HEK293 (cell line): ENCODE measurements around the gene HM13.

Source experiments
- CTCF ChIA-PET: fragments of 350-600 bp; formaldehyde crosslinking; extraction: SDS; loops from one replicate; lab custom pipeline; 2021; ENCODE audit warnings: antibody characterized with exemption; lab: Yijun Ruan, JAX
- POLR2A ChIA-PET: fragments of 300-600 bp; formaldehyde crosslinking; extraction: SDS; loops from one replicate; lab custom pipeline; 2020; ENCODE audit warnings: antibody characterized with exemption, inconsistent platforms; lab: Yijun Ruan, JAX
- H3K27ac ChIP-seq: fragments of 200-500 bp; sonication (Bioruptor generic); 2 replicates; pipeline ENCODE4 v1.5.1; 2014; ENCODE audit warnings: low read depth, low read length, control low read depth, inconsistent platforms; ENCODE audit errors: extremely low read depth
- H3K36me3 ChIP-seq, 2 experiments: fragments of 200-500 bp in 1 of 2; sonication (Bioruptor generic) in 1 of 2; 1 replicate in 1 of 2; 2 replicates in 1 of 2; pipeline ENCODE4 v1.5.1; 2014 to 2017; ENCODE audit warnings: inconsistent platforms in 2 of 2, low read length in 2 of 2; ENCODE audit not compliant: control insufficient read depth in 2 of 2, insufficient read depth in 1 of 2
- H3K4me1 ChIP-seq: fragments of 200-500 bp; sonication (Bioruptor generic); 2 replicates; pipeline ENCODE4 v1.5.1; 2014; ENCODE audit warnings: mild to moderate bottlenecking, low read length, inconsistent platforms; ENCODE audit not compliant: control insufficient read depth, insufficient read depth
- H3K4me3 ChIP-seq: 2 replicates; pipeline ENCODE4 v1.5.1; 2011; ENCODE audit warnings: low read depth, mild to moderate bottlenecking, control low read depth, low read length, moderate library complexity
- H3K9me3 ChIP-seq: fragments of 200-500 bp; sonication (Bioruptor generic); 2 replicates; pipeline ENCODE4 v1.5.1; 2014; ENCODE audit warnings: low read depth, low read length, inconsistent platforms; ENCODE audit not compliant: control insufficient read depth, insufficient read depth
- EGR2 ChIP-seq: fragments of 450-650 bp; formaldehyde crosslinking; IDR thresholded peaks from 2 replicates; pipeline ENCODE4 v1.5.1; 2016; ENCODE audit warnings: low read depth, missing biosample characterization, missing genetic modification characterization
- REPIN1 ChIP-seq: fragments of 450-650 bp; formaldehyde crosslinking; IDR thresholded peaks from 2 replicates; pipeline ENCODE4 v1.5.1; 2017; ENCODE audit warnings: missing biosample characterization, missing genetic modification characterization, low read depth
- SETDB1 ChIP-seq: IDR thresholded peaks from one replicate; pipeline ENCODE4 v1.6.1; 2017; ENCODE audit warnings: mild to moderate bottlenecking, low read length, moderate library complexity, mixed read lengths; ENCODE audit not compliant: insufficient read length
- TRIM28 ChIP-seq: IDR thresholded peaks from 2 replicates; pipeline ENCODE4 v1.6.1; 2011; ENCODE audit warnings: low read length, control low read depth, borderline replicate concordance
- ZBTB44 ChIP-seq: fragments of 450-650 bp; IDR thresholded peaks from 2 replicates; pipeline ENCODE4 v1.5.1; 2018; ENCODE audit warnings: missing biosample characterization, mild to moderate bottlenecking, missing genetic modification characterization
- ZFHX2 ChIP-seq: fragments of 450-650 bp; formaldehyde crosslinking; conservative IDR thresholded peaks from 2 replicates; pipeline ENCODE4 v1.5.1; 2016; ENCODE audit warnings: missing biosample characterization, missing genetic modification characterization
- ZNF132 ChIP-seq: fragments of 450-650 bp; formaldehyde crosslinking; IDR thresholded peaks from 2 replicates; pipeline ENCODE4 v1.5.1; 2017; ENCODE audit warnings: missing biosample characterization, missing genetic modification characterization, borderline replicate concordance
- ZNF202 ChIP-seq: fragments of 450-650 bp; formaldehyde crosslinking; IDR thresholded peaks from 2 replicates; pipeline ENCODE4 v1.5.1; 2016; ENCODE audit warnings: missing biosample characterization, missing genetic modification characterization, borderline replicate concordance
- ZNF426 ChIP-seq: fragments of 450-650 bp; formaldehyde crosslinking; IDR thresholded peaks from 2 replicates; pipeline ENCODE4 v1.5.1; 2017; ENCODE audit warnings: missing biosample characterization, missing genetic modification characterization, mild to moderate bottlenecking, inconsistent platforms, moderate library complexity
- ZNF473 ChIP-seq: fragments of 450-650 bp; formaldehyde crosslinking; IDR thresholded peaks from 2 replicates; pipeline ENCODE4 v1.5.1; 2017; ENCODE audit warnings: missing biosample characterization, missing genetic modification characterization
- ZNF510 ChIP-seq: fragments of 450-650 bp; formaldehyde crosslinking; IDR thresholded peaks from 2 replicates; pipeline ENCODE4 v1.5.1; 2018; ENCODE audit warnings: mild to moderate bottlenecking, missing genetic modification characterization, missing biosample characterization; ENCODE audit not compliant: insufficient replicate concordance
- ZNF521 ChIP-seq: fragments of 450-650 bp; formaldehyde crosslinking; IDR thresholded peaks from 2 replicates; pipeline ENCODE4 v1.5.1; 2017; ENCODE audit warnings: missing biosample characterization, mild to moderate bottlenecking, missing genetic modification characterization
- ZNF548 ChIP-seq: fragments of 450-650 bp; formaldehyde crosslinking; IDR thresholded peaks from 2 replicates; pipeline ENCODE4 v1.5.1; 2016; ENCODE audit warnings: missing biosample characterization, missing genetic modification characterization
- ZNF596 ChIP-seq: fragments of 450-650 bp; IDR thresholded peaks from 2 replicates; pipeline ENCODE4 v1.5.0; 2018; ENCODE audit warnings: missing biosample characterization, mild to moderate bottlenecking, missing genetic modification characterization, moderate library complexity
- ZNF600 ChIP-seq: fragments of 450-650 bp; formaldehyde crosslinking; IDR thresholded peaks from 2 replicates; pipeline ENCODE4 v1.5.1; 2016; ENCODE audit warnings: missing biosample characterization, missing genetic modification characterization
- ZNF768 ChIP-seq: fragments of 450-650 bp; formaldehyde crosslinking; IDR thresholded peaks from 2 replicates; pipeline ENCODE4 v1.5.1; 2018; ENCODE audit warnings: missing biosample characterization, mild to moderate bottlenecking, missing genetic modification characterization
- ZSCAN16 ChIP-seq: fragments of 450-650 bp; formaldehyde crosslinking; IDR thresholded peaks from 2 replicates; pipeline ENCODE4 v1.5.1; 2016; ENCODE audit warnings: missing biosample characterization, missing genetic modification characterization

The HM13 gene

DNA sequence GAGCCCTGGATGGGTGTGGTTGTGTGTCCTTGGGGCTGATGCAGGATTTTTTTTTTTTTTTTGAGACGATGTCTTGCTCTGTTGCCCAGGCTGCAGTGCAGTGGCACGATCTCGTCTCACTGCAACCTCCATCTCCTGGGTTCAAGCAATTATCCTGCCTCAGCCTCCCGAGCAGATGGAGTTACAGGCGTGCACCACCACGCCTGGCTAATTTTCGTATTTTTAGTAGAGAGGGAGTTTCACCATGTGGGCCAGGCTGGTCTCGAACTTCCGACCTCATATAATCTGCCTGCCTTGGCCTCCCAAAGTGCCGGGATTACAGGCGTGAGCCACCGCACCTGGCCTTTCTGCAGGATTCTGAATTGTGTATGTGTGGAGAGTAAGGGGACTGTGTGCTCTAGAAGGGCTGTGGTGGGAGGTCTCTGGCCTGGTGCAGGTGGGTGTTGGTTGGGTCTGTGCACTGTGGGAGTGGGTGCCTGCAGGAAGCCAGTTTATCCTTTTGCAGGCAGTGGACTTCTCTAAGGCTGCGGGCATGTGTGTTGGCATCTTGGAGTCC is 79.8 kb downstream of the HM13 start (continued):
- TF ChIP-seq ZBTB44 (tag by site-specific recombination) (no peak), ZNF132 (tag by site-specific recombination) (no peak), ZNF473 (tag by site-specific recombination) (no peak), ZNF202 (tag by site-specific recombination) (no peak), ZNF426 (no peak)

GRCh38 chr20:31594558-31595379 is 80.5 kb downstream of the HM13 start:
- TF ChIP-seq EGR2 (tag by site-specific recombination), result peak; percentile 61
- peak; percentile 85 for TF ChIP-seq ZFHX2 (tag by site-specific recombination)
- peak; percentile 55; the same call in 1 of the 2 replicates for TF ChIP-seq ZNF600
- TF ChIP-seq ZNF548, result no peak
- H3K4me1 ChIP-seq, result no peaks in the 10 kb centered on the region
- H3K9me3 ChIP-seq, result no peaks in the 10 kb centered on the region
- ChIA-PET POLR2A (interaction anchor here (2.2 kb wide), 1 partner anchor 10 kb away, joined by 19 read pairs; the partner anchor contains the start of gene ID1), CTCF (interaction anchor here (1.6 to 1.7 kb wide), 2 partner anchors 18 to 26 kb away, joined by 4 to 10 read pairs; no protein-coding TSS in a partner anchor)
- no peak overlapping the region for H3K27ac ChIP-seq
- no peaks in the 10 kb centered on the region for H3K36me3 ChIP-seq
- H3K4me3 ChIP-seq, result no peak overlapping the region

DNA sequence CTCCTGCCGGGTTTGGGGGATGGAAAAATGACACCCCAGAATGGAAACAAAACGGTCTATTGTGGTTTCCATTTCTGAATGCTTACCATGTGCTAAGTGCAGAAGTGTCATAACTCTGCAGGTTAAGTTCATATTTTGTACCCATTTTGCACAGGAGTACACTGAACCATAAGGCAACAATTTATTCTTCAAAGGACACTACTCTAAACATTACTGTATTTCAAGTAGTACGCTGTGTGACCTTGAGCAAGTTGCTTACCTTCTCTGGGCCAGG is 81.1 kb downstream of the HM13 start:
- Histone ChIP-seq H3K4me3 (no peak overlapping the region), H3K4me1 (no peaks in the 10 kb centered on the region), H3K36me3 (no peaks in the 10 kb centered on the region), H3K9me3 (no peaks in the 10 kb centered on the region)
- POLR2A ChIA-PET, result interaction anchor here (2.2 kb wide), 1 partner anchor 9 kb away, joined by 19 read pairs; the partner anchor contains the start of gene ID1
- TF ChIP-seq ZNF510 (tag by site-specific recombination), result no peak
- no peak for TF ChIP-seq ZSCAN16 (tag by site-specific recombination)
- no peak for TF ChIP-seq ZNF596
- TF ChIP-seq SETDB1, result no peak
- no peak for TF ChIP-seq ZNF521 (tag by site-specific recombination)
- peak; percentile 86; the same call in 1 of the 2 replicates for TF ChIP-seq ZNF768
- no peak for TF ChIP-seq TRIM28
- no peak for TF ChIP-seq REPIN1 (tag by site-specific recombination)
- TF ChIP-seq, all 188 proteins: peak for 1
- H3K27ac ChIP-seq, result no peak overlapping the region
- CTCF ChIA-PET, result interaction anchor here (0.6 to 1.7 kb wide), 5 partner anchors 11 to 33 kb away, joined by 3 to 10 read pairs (median 4); no protein-coding TSS in a partner anchor
